Mucosa of gallbladder (tissue), 1 donor: Measurements from ENCODE around the gene APC2. TPM values are rescaled to one million over a fixed set of nuclear protein-coding genes. Genes with fewer than 3 reads are reported as not detected.
"Not testable (repeated sequence)": the region's sequence is repeated elsewhere in the genome, so short reads cannot be mapped to it uniquely, and the experiment has no call there.

ENCODE experiments used
- DNase-seq: peaks from one replicate; pipeline ENCODE4 v3.0.0-alpha.2; 2020; ENCODE audit warnings: low spot score
- total RNA-seq: library from RNA; stranded (reverse); gene quantifications from one replicate; pipeline ENCODE4 v1.2.1, GENCODE V29; 2021
- donor health status: DM: no; HTN: no; CAD: no.

The APC2 gene
- total RNA-seq, 1 donor from 2014 or later: 0.43 TPM

- DNase-seq: no peak
Observed at GRCh38 chr19:1416014-1416841, 33.7 kb upstream of the APC2 start.

GRCh38 chr19:1417145-1417544, 32.8 kb upstream of the APC2 start:
- DNase-seq: no peak

GRCh38 chr19:1417681-1418495, 32.0 kb upstream of the APC2 start:
- DNase-seq: no peak

- DNase-seq: no peak
Observed at GRCh38 chr19:1418496-1418775, 31.5 kb upstream of the APC2 start.

- DNase-seq: no peak
Observed at GRCh38 chr19:1418951-1419738, 30.8 kb upstream of the APC2 start.

- not testable (repeated sequence) for DNase-seq
Observed at GRCh38 chr19:1420085-1420484, 29.8 kb upstream of the APC2 start.

GRCh38 chr19:1420590-1420989, 29.3 kb upstream of the APC2 start:
- DNase-seq: no peak

- no peak for DNase-seq
Observed at GRCh38 chr19:1421218-1421957, 28.5 kb upstream of the APC2 start.

- DNase-seq: no peak
Observed at GRCh38 chr19:1421958-1422305, 28.0 kb upstream of the APC2 start.

- DNase-seq: no peak
Observed at GRCh38 chr19:1422360-1422759, 27.6 kb upstream of the APC2 start.

- no peak for DNase-seq
Observed at GRCh38 chr19:1422943-1423342, 27.0 kb upstream of the APC2 start.

GRCh38 chr19:1423436-1424191, 26.3 kb upstream of the APC2 start:
- DNase-seq: no peak

- DNase-seq: no peak
Observed at GRCh38 chr19:1424192-1424955, 25.5 kb upstream of the APC2 start.

GRCh38 chr19:1425102-1425837, 24.7 kb upstream of the APC2 start:
- no peak for DNase-seq

GRCh38 chr19:1425902-1426301, 24.0 kb upstream of the APC2 start:
- no peak for DNase-seq

GRCh38 chr19:1426736-1427135, 23.2 kb upstream of the APC2 start:
- DNase-seq: no peak

GRCh38 chr19:1427221-1427920, 22.6 kb upstream of the APC2 start:
- DNase-seq: no peak

GRCh38 chr19:1428738-1429391, 21.1 kb upstream of the APC2 start:
- DNase-seq: no peak
